ENCODE data around the gene PGC. TPM values are rescaled to one million over a fixed set of nuclear protein-coding genes. Genes with fewer than 3 reads are reported as not detected.

Gene PGC
- total RNA-seq, 1 experiment from 2014 or later: 0.63 TPM

- no peak for TF ChIP-seq ZNF425 (CRISPR knock-in tag; conservative IDR thresholded peaks at IDR 0.05)
- TF ChIP-seq ZSCAN18 (CRISPR knock-in tag; IDR thresholded peaks at IDR 0.05): no peak
- TF ChIP-seq E2F4 (CRISPR knock-in tag; IDR thresholded peaks at IDR 0.05; ENCODE audit: borderline replicate concordance, low read depth): no peak
- TF ChIP-seq CTCF (IDR thresholded peaks at IDR 0.05): peak; percentile 96
- TF ChIP-seq TEAD4 (CRISPR knock-in tag; IDR thresholded peaks at IDR 0.05): no peak
- peak; percentile 64; the same call in 1 of the 2 replicates for TF ChIP-seq E2F5 (CRISPR knock-in tag; IDR thresholded peaks at IDR 0.05)
- no peak for TF ChIP-seq PRRX2 (CRISPR knock-in tag; IDR thresholded peaks at IDR 0.05)
- TF ChIP-seq ZNF232 (CRISPR knock-in tag; IDR thresholded peaks at IDR 0.05): peak; percentile 6; the same call in 1 of the 2 replicates
- no peak for TF ChIP-seq RELA (CRISPR knock-in tag; IDR thresholded peaks at IDR 0.05; ENCODE audit: borderline replicate concordance)
- peak; percentile 81 for TF ChIP-seq MAX (CRISPR knock-in tag; IDR thresholded peaks at IDR 0.05)
- peak; percentile 83; the same call in 1 of the 2 replicates for TF ChIP-seq MYBL2 (CRISPR knock-in tag; IDR thresholded peaks at IDR 0.05)
- no peak for TF ChIP-seq ZNF317 (CRISPR knock-in tag; IDR thresholded peaks at IDR 0.05; ENCODE audit: borderline replicate concordance, low read depth)
- TF ChIP-seq ZNF281 (CRISPR knock-in tag; IDR thresholded peaks at IDR 0.05): 0 out of 2 replicates have a peak, but pooled peaks have one; percentile 15
- no peak for TF ChIP-seq ZNF671 (CRISPR knock-in tag; IDR thresholded peaks at IDR 0.05)
- no peak for TF ChIP-seq TCF7 (CRISPR knock-in tag; IDR thresholded peaks at IDR 0.05; ENCODE audit: low read depth)
- TF ChIP-seq AFF4 (CRISPR knock-in tag; IDR thresholded peaks at IDR 0.05; ENCODE audit: borderline replicate concordance): no peak
- TF ChIP-seq IRF2 (CRISPR knock-in tag; IDR thresholded peaks at IDR 0.05; ENCODE audit: borderline replicate concordance, low read depth): no peak
- no peak for TF ChIP-seq PRDM15 (CRISPR knock-in tag; IDR thresholded peaks at IDR 0.05)
- no peak for TF ChIP-seq ZNF416 (CRISPR knock-in tag; IDR thresholded peaks at IDR 0.05)
Measured at GRCh38 chr6:41787219-41787917, 40.2 kb upstream of the PGC start, which contains the start of gene TOMM6 (continued).
